GM18498 (cell line): ENCODE data around the gene NMNAT2.
"Not testable (repeated sequence)": the region's sequence is repeated elsewhere in the genome, so short reads cannot be mapped to it uniquely, and the experiment has no call there.

Experiments used
- ATAC-seq: cut with Tn5 transposase; IDR thresholded peaks from one replicate; pipeline ENCODE4 v1.9.1; 2021; ENCODE audit warnings: mild to moderate bottlenecking, moderate library complexity; ENCODE audit not compliant: unreplicated experiment

NMNAT2 gene

GRCh38 chr1:183419399-183419798, 1.2 kb upstream of the NMNAT2 start:
- no peak for ATAC-seq

GRCh38 chr1:183418696-183419095, 516 bp upstream of the NMNAT2 start:
- no peak for ATAC-seq

GRCh38 chr1:183416850-183417771, 1.1 kb downstream of the NMNAT2 start:
- no peak for ATAC-seq

GRCh38 chr1:183414365-183414764, 3.8 kb downstream of the NMNAT2 start:
- ATAC-seq, result no peak

GRCh38 chr1:183411091-183411490, 7.1 kb downstream of the NMNAT2 start:
- no peak for ATAC-seq

GRCh38 chr1:183407961-183408360, 10.2 kb downstream of the NMNAT2 start:
- no peak for ATAC-seq

GRCh38 chr1:183407474-183407873, 10.7 kb downstream of the NMNAT2 start:
- no peak for ATAC-seq

GRCh38 chr1:183404476-183404875, 13.7 kb downstream of the NMNAT2 start:
- ATAC-seq, result no peak

- no peak for ATAC-seq
These were observed 14.7 kb downstream of the NMNAT2 start for GRCh38 chr1:183403498-183403897.

GRCh38 chr1:183401565-183401964, 16.6 kb downstream of the NMNAT2 start:
- not testable (repeated sequence) for ATAC-seq

GRCh38 chr1:183394435-183394834, 23.7 kb downstream of the NMNAT2 start:
- ATAC-seq, result no peak

GRCh38 chr1:183391863-183392262, 26.3 kb downstream of the NMNAT2 start:
- no peak for ATAC-seq

- no peak for ATAC-seq
These were observed 27.6 kb downstream of the NMNAT2 start for GRCh38 chr1:183390561-183390960.

- ATAC-seq, result no peak
These were observed 29.4 kb downstream of the NMNAT2 start for GRCh38 chr1:183388735-183389134.

- no peak for ATAC-seq
These were observed 32.6 kb downstream of the NMNAT2 start for GRCh38 chr1:183385340-183386144.

GRCh38 chr1:183379951-183380350, 38.2 kb downstream of the NMNAT2 start:
- no peak for ATAC-seq

GRCh38 chr1:183375381-183375780, 42.8 kb downstream of the NMNAT2 start:
- ATAC-seq, result no peak

- ATAC-seq, result no peak
These were observed 43.4 kb downstream of the NMNAT2 start for GRCh38 chr1:183374825-183375224.

GRCh38 chr1:183372586-183373230, 45.5 kb downstream of the NMNAT2 start:
- ATAC-seq, result no peak

- no peak for ATAC-seq
These were observed 47.7 kb downstream of the NMNAT2 start for GRCh38 chr1:183370399-183371058.
